Lung (tissue), 12 donors: ENCODE data around the gene COL5A2. TPM values are rescaled to one million over a fixed set of nuclear protein-coding genes. Genes with fewer than 3 reads are reported as not detected.

ENCODE experiments used
- ATAC-seq: fragments of 200-7000 bp; cut with Tn5 transposase; one replicate; pipeline ENCODE4 v1.9.1; 2020; ENCODE audit warnings: moderate number of reproducible peaks; ENCODE audit not compliant: insufficient read depth, low FRiP score
- DNase-seq, 3 donors: peaks; one replicate each; pipeline ENCODE4 v3.0.0-alpha.2; 2013 to 2017
- H3K27ac ChIP-seq, 2 donors: one replicate each; pipeline ENCODE4 v1.5.1; 2013; ENCODE audit warnings: mild to moderate bottlenecking in 2 of 2, moderate library complexity in 2 of 2, control low read depth in 1 of 2, inconsistent platforms in 1 of 2, low read depth in 1 of 2, low read length in 1 of 2
- H3K27me3 ChIP-seq, 3 donors: one replicate each; pipeline ENCODE4 v1.5.1; 2013; ENCODE audit warnings: low read length in 2 of 3; ENCODE audit not compliant: control insufficient read depth in 3 of 3, insufficient read depth in 3 of 3
- H3K36me3 ChIP-seq, 4 donors: one replicate each; pipeline ENCODE4 v1.5.1; 2013; ENCODE audit warnings: low read length in 4 of 4, mild to moderate bottlenecking in 1 of 4, moderate library complexity in 1 of 4; ENCODE audit not compliant: control insufficient read depth in 4 of 4, insufficient read depth in 4 of 4
- H3K4me1 ChIP-seq, 5 donors: one replicate each; pipeline ENCODE4 v1.5.1; 2013; ENCODE audit warnings: low read length in 5 of 5, mild to moderate bottlenecking in 2 of 5, moderate library complexity in 1 of 5; ENCODE audit not compliant: control insufficient read depth in 5 of 5, insufficient read depth in 5 of 5
- H3K4me3 ChIP-seq: one replicate; pipeline ENCODE4 v1.5.1; 2013; ENCODE audit warnings: mild to moderate bottlenecking, control low read depth, moderate library complexity
- H3K9ac ChIP-seq, 2 donors: one replicate each; pipeline ENCODE4 v1.5.1; 2013; ENCODE audit warnings: low read length in 2 of 2, control low read depth in 1 of 2; ENCODE audit not compliant: insufficient read depth in 1 of 2
- H3K9me3 ChIP-seq, 4 donors: one replicate each; pipeline ENCODE4 v1.5.1; 2013; ENCODE audit warnings: low read length in 3 of 4, mild to moderate bottlenecking in 1 of 4, moderate library complexity in 1 of 4; ENCODE audit not compliant: control insufficient read depth in 4 of 4, insufficient read depth in 3 of 4
- WGBS, 2 donors: extraction: QIAGEN DNeasy Blood & Tissue Kit; methylation state at CpG; one replicate each; pipeline ENCODE4 v1.1.7; 2013; 5-methylcytosine and 5-hydroxymethylcytosine counted together
- polyA plus RNA-seq, 2 donors: library from polyadenylated mRNA; stranded (reverse); fragments of 200-250 nt; gene quantifications; one replicate each; pipeline ENCODE4 v1.2.1, GENCODE V29; 2013
- total RNA-seq, 2 donors: library from RNA; depleted of rRNA in 1 of 2; stranded (reverse); fragments of >200 nt in 1 of 2; gene quantifications; one replicate each; pipeline ENCODE4 v1.2.1, GENCODE V29; 2014 to 2021
- TF ChIP-seq, protein P1 (sequence below): IDR thresholded peaks from 2 replicates; pipeline ENCODE4 v1.5.1; 2012; ENCODE audit warnings: mild to moderate bottlenecking; ENCODE audit errors: control extremely low read depth, extremely low read depth
- donor health status: control.
- donor health status: control.
- donor health status: Bipolar disorder and iron deficiency.
- donor health status: healthy.
- donor health status: DM: yes; HTN: yes; CAD: no.

COL5A2 gene
- total and polyA plus RNA-seq, 4 donors = 9.9 to 209 (median 48.8) TPM

DNA sequence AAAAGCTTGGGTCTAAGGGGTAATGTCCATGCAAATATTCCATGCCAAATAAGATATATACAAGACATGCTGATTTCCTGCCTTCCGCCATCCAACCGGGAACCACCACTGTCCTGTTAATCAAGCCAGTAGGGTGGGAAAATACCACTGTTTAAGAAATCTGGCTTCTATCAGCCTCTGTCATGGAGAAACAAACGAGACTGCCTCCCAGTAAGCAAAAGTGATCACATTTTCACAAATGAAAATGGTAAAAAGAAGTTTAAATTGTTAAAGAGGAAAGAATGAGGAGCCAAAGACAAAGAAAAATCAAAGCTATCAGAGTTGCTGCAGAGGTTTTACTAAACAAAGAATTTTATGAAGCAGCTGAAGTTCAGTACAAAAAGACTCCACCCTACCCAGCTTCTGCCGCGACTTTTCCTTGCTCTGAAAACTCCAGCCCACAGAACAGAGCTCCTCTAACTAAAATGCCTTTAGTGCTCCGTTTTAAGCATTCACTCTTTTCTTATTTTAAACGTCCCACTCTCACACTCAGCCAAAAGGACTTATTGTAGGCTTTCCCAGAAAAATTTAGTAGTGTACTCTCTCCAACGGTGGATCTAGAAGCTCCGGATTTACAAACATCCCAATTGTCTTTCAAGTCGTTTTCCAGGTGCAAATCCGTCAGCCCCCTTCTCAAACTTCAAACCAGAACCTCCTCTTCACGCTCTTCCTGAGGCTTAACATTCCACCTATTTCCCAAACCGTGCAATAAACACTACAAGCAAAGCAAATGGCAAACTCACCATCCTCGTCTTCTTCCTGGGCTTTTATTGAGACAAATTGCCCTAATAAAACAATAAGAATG lies 613 bp downstream of the COL5A2 start:
- ATAC-seq (peak; percentile 44), DNase-seq (peak; percentile 77 to 93 (median 92))
- peak overlapping the region in 1 of 2 donors; percentile 91 for H3K9ac ChIP-seq

GRCh38 chr2:189178054-189178453 lies 1.5 kb downstream of the COL5A2 start:
- H3K9me3 ChIP-seq = no peaks in the 10 kb centered on the region
- peak overlapping the region in 1 of 2 donors; percentile 91 for H3K9ac ChIP-seq
- peaks cover 0 to 3% (median 0%) of the 10 kb centered on the region in 3 donors for H3K27me3 ChIP-seq
- H3K4me1 ChIP-seq = peaks cover 0 to 15% (median 0%) of the 10 kb centered on the region in 5 donors
- no peak for ATAC-seq
- H3K36me3 ChIP-seq = peaks cover 0 to 6% (median 0%) of the 10 kb centered on the region in 4 donors
- no peak overlapping the region for H3K27ac ChIP-seq
- DNase-seq = peak in 2 of 3 donors; percentile 75 to 81
- no peak overlapping the region for H3K4me3 ChIP-seq
- TF ChIP-seq, protein P1, sequence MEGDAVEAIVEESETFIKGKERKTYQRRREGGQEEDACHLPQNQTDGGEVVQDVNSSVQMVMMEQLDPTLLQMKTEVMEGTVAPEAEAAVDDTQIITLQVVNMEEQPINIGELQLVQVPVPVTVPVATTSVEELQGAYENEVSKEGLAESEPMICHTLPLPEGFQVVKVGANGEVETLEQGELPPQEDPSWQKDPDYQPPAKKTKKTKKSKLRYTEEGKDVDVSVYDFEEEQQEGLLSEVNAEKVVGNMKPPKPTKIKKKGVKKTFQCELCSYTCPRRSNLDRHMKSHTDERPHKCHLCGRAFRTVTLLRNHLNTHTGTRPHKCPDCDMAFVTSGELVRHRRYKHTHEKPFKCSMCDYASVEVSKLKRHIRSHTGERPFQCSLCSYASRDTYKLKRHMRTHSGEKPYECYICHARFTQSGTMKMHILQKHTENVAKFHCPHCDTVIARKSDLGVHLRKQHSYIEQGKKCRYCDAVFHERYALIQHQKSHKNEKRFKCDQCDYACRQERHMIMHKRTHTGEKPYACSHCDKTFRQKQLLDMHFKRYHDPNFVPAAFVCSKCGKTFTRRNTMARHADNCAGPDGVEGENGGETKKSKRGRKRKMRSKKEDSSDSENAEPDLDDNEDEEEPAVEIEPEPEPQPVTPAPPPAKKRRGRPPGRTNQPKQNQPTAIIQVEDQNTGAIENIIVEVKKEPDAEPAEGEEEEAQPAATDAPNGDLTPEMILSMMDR = no peak
- 36 to 59% methylated on average over 2 of the region's 2 CpGs for WGBS, 2 donors

More for the DNA sequence above, 613 bp downstream of the COL5A2 start:
- H3K36me3 ChIP-seq = peaks cover 0 to 6% (median 0%) of the 10 kb centered on the region in 4 donors
- peaks cover 0 to 15% (median 0%) of the 10 kb centered on the region in 5 donors for H3K4me1 ChIP-seq
- H3K27me3 ChIP-seq = peaks cover 0 to 3% (median 0%) of the 10 kb centered on the region in 3 donors
- no peaks in the 10 kb centered on the region for H3K9me3 ChIP-seq
- WGBS, 2 donors = 12 to 14% methylated on average over 14 of the region's 14 CpGs
- H3K27ac ChIP-seq = peak overlapping the region; percentile 11 to 75
- TF ChIP-seq, protein P1 = no peak
- peak overlapping the region; percentile 39 for H3K4me3 ChIP-seq

GRCh38 chr2:189177251-189177840 lies 2.2 kb downstream of the COL5A2 start:
- H3K4me3 ChIP-seq = no peak overlapping the region
- H3K27ac ChIP-seq = no peak overlapping the region
- H3K9ac ChIP-seq = peak overlapping the region in 1 of 2 donors; percentile 91
- ATAC-seq (no peak), DNase-seq (peak in 2 of 3 donors; percentile 43 to 68)
- TF ChIP-seq, protein P1 = no peak
- H3K9me3 ChIP-seq = no peaks in the 10 kb centered on the region
- peaks cover 0 to 15% (median 0%) of the 10 kb centered on the region in 5 donors for H3K4me1 ChIP-seq
- H3K36me3 ChIP-seq = peaks cover 0 to 6% (median under 1%) of the 10 kb centered on the region in 4 donors
- whole genome bisulfite sequencing, 2 donors = 80 to 84% methylated on average over 4 of the region's 4 CpGs
- H3K27me3 ChIP-seq = no peaks in the 10 kb centered on the region
